CD4-positive, alpha-beta T cell treated with Interleukin-6 at 100 ng/mL for 8 hours (primary cell): ENCODE results near the gene TMEM30A.

ENCODE experiments used
- DNase-seq: peaks from one replicate; pipeline ENCODE4 v3.0.0-alpha.2; 2020; ENCODE audit warnings: mixed read lengths, low spot score

Gene TMEM30A

DNA sequence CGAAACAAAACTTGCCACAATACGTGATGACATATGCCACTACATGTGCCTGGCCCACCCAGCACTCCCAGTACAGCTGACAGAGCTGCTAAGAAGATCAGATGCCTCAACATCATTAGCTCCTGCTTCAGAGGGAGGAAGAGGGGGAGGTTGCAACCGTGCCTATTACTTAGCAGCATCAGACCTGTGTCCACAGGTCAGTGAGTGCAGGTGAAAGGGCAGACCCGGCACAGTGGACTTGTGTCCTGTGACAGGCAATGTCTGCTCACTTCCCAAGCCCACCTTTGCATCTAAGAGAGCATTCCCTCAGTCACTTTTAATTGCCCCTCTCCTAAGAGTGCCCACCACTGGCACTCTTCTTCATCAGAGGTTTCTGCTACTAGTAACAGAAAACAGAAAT, 69.3 kb downstream of the TMEM30A start:
- no peak for DNase-seq

DNA sequence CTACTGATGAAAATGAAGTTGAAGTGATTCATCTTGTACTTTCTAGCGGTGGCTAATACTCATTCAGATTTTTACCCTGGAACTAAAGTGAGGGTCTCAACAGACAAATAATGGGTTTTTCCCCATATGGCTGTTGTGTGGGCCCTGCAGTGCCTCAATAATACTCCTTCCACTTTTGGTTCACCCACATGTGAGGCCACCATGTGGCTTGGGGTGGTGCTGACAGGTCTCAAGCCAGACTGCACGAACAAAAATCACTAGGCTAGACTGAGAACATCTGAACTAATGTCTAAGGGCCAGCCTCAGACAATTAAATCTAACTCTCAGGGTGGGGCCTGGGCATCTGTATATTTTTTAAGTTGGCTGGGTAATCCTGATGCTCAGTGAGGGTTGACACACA, 70.9 kb downstream of the TMEM30A start:
- no peak for DNase-seq

GRCh38 chr6:75213112-75213511, 71.5 kb downstream of the TMEM30A start:
- DNase-seq, result no peak

GRCh38 chr6:75211920-75212590, 72.5 kb downstream of the TMEM30A start:
- no peak for DNase-seq

DNA sequence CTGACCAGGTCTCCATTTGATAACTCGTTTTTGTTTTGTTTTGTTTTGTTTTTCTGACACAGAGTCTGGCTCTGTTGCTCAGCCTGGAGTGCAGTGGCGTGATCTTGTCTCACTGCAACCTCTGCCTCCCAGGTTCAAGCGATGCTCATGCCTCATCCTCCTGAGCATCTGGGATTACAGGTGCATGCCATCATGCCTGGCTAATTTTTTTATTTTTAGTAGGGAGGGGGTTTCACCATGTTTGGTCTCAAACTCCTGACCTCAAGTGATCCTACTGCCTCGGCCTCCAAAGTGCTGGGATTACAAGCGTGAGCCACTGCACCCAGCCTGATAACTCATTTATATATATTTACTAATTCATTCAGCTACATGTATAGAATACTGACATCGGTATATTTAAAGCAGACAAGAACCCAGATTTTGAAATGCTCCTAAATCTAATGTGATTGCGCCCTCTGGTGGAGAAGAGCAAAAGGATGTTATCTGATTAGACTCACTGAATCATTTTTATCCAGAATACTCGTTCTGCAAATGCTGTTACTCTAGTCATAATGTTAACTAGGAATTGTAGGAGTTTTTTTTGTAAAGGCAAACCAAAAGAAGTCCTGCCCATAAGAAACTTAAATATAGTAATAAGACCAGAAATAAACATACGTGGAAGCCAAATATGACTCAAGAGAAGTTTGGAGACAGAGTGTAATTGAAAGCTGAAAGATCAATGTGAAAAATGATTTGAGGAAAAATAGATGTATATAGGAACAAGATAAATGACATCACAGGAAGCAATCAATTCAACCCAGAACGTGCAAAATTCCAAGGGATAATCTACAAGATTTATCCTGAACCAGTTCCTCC, 73.5 kb downstream of the TMEM30A start:
- DNase-seq, result peak; percentile 54

DNA sequence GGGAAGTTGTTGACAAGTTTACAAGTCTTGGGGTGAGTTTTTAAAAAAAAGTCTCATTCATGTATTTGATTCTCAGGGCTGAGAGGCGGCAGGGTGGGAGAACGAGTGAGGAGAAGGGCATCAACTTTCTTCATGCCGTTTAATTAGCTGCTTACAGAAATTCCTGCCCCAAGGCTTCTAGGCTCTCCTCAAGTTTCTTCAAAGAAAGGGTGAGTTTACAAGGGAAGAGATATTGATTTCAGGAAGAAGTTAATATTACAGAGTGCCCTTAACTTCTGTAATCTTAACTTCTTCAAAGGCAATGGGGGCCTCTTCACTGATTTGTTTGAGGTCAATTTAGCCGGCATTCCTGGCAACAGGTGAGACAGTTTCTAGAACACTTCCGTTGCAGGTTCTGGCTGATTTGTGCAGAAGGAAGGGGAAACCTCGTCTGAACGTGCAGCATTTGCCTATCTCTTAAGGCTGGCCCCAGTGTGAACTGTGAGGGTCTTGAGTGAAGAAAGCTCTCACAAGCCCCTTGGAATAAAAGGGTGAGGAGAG, 75.3 kb downstream of the TMEM30A start:
- DNase-seq, result no peak

GRCh38 chr6:75208298-75209183, 76.1 kb downstream of the TMEM30A start:
- DNase-seq, result peak; percentile 72

GRCh38 chr6:75206576-75207342, 77.8 kb downstream of the TMEM30A start:
- DNase-seq, result no peak

DNA sequence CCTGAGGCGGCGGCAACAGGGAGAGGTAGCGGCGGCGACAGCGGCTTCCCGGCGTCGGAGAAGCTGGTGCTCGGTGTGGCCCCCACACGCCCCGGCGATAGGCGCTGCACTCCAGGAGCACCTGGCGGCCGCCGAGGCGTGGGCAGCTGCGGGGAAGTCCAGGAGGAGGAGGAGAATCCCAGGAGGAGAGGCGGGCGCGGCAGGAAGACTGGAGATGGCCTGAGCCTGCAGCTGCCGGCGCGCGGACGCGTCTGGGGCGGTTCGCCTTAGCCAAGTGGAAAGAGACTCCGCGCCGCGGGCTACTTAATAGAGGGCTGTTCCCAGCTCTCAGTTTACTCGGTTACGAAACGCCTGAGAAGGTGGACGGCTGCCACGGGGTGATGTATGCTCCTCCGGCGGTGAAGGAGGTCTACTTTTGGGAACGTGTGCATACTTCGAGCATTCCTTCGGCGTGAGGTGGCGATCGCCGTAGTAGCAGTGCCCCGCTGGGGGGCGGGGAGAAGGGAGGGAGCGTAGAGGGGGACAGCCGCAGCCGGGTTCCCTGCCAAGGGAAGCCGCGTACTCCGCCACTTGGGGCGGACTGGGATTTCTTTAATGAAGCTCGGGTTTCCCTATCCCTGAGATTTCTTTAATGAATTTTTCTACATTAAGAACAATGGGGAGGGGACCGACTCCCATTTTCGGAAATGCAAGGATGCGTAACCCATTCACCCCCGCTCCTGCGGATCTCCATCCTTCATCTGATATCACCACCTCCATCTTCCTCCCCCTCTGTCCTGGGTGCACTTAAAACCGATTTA, 78.6 kb downstream of the TMEM30A start, which contains the start of gene COL12A1:
Gene COL12A1, minus strand, starts transcription at position 278 of the 800 bp plus-strand sequence. CDS start 3,261 bp downstream, outside the sequence.
- no peak for DNase-seq

GRCh38 chr6:75204959-75205775, 79.4 kb downstream of the TMEM30A start:
- DNase-seq, result no peak

DNA sequence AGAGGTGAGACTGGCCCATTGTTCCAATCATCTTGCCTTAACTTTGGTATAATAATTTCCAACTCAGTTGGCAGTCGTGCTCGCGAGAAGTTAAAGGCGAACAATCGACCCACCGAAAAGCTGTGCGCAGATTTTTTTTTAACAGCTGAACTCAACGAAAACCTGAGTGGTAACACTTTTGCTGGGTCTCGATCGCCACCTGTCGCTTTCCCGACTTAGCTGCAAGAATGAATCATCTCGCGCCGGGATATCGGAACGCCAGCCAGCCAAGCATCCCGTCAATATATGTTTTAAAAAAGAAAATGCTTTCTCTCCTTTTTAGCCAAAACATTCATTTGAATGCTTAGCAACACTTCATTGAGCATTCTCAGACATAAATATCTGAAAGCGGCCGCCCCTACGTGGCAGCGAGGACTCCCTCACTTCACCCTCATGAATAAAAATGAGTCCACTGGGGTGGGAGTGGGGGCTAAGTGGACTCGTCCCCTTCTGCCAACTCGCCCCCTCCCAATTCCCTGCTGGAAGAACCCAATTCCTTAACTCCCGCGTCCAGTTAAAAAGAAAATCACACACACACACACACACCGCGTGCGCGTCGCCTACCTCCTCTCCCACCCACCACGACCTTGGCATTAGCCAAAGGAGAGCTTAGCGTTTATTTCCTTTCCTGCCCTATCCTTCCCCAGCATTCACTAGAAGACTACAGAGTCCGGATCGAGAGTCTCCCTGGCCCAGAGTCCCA, 80.2 kb downstream of the TMEM30A start:
- DNase-seq, result no peak

DNA sequence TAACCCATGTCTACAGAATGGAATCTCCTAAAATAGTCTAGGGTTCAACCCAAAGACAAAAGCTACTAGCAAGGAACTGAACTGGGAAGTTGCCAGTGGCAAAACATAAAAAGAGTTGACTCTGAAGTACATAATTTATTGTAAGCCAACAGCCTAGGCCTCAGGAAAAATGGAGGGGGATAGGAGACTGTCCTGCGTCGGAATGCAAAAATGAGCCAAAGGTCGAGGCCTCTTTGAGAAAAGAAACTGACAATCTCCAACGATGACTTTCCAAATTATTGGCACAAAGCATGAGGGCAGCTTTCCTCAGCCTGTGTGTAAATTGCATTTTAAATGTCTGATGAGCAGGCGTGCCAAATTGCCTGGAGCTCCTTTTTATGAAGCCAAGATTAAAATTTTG, 80.9 kb downstream of the TMEM30A start:
- no peak for DNase-seq
